ENCODE measurements around the gene WDFY3. TPM values are rescaled to one million over a fixed set of nuclear protein-coding genes. Genes with fewer than 3 reads are reported as not detected.

WDFY3 gene
- polyA plus RNA-seq, 1 donor (not counting 4 experiments of a cell fraction or from before 2014, with no cell fraction given): 28.5 TPM

DNA sequence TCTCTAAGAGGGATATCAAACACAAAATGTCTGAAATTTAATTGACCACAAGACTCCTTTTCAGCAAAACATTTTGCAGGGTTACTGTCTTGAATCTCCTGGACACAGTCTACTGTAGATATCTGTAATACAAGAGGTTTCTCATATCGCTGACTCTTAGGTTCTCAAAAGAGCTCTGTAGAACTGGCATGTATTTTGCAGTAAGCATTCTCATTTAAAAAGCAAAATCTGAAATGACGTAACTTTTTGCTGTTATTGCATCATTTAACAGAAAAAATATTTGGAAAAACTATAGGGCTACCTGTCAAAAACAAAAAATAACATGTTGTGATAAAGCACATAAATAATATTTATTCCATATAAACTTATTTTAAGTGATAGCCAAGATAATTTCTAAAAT, 269.3 kb downstream of the WDFY3 start:
- Histone ChIP-seq H3K79me2 (ENCODE audit: control insufficient read depth, insufficient read depth, low read length) (no peaks in the 10 kb centered on the region), H3K9me1 (ENCODE audit: control insufficient read depth, extremely low read depth, insufficient read depth, low read length) (no peaks in the 10 kb centered on the region), H3K4me1 (ENCODE audit: control insufficient read depth, extremely low read depth, insufficient read depth, low read length) (peaks cover 5% of the 10 kb centered on the region), H3K27ac (ENCODE audit: control insufficient read depth, insufficient read depth, low read length) (no peak overlapping the region), H4K20me1 (ENCODE audit: control insufficient read depth, extremely low read depth, insufficient read depth, low read length) (no peaks in the 10 kb centered on the region), H3K4me2 (ENCODE audit: control insufficient read depth, extremely low read depth, insufficient read depth, low read depth, low read length) (no peak overlapping the region), H3K9ac (ENCODE audit: control insufficient read depth, extremely low read depth, insufficient read depth, low read length) (no peak overlapping the region), H3K36me3 (ENCODE audit: control insufficient read depth in 2 of 2, extremely low read depth in 1 of 2, insufficient read depth in 2 of 2, low read length in 2 of 2) (peaks cover 10 to 13% of the 10 kb centered on the region in 2 experiments), H3K9me3 (ENCODE audit: control insufficient read depth, low read depth, low read length) (no peaks in the 10 kb centered on the region), H3K27me3 (ENCODE audit: control insufficient read depth, extremely low read depth, insufficient read depth, low read length) (no peaks in the 10 kb centered on the region), H3K4me3 (ENCODE audit: control insufficient read depth in 2 of 3, extremely low read depth in 1 of 3, insufficient read depth in 2 of 3, low read depth in 1 of 3, low read length in 3 of 3) (no peak overlapping the region), H2AFZ (ENCODE audit: control insufficient read depth, low read length) (no peak overlapping the region)
- dilution Hi-C loops (cut with MboI; ENCODE audit: extremely low pct_ligation_motif_present, low sequenced_read_pairs): no loop called here
- FAIRE-seq (peak; percentile 60), DNase-seq (ENCODE audit: low read depth, low spot score) (no peak)
- TF ChIP-seq EZH2 (IDR thresholded peaks at IDR 0.05; ENCODE audit: low read length): no peak
- TF ChIP-seq, protein P1, sequence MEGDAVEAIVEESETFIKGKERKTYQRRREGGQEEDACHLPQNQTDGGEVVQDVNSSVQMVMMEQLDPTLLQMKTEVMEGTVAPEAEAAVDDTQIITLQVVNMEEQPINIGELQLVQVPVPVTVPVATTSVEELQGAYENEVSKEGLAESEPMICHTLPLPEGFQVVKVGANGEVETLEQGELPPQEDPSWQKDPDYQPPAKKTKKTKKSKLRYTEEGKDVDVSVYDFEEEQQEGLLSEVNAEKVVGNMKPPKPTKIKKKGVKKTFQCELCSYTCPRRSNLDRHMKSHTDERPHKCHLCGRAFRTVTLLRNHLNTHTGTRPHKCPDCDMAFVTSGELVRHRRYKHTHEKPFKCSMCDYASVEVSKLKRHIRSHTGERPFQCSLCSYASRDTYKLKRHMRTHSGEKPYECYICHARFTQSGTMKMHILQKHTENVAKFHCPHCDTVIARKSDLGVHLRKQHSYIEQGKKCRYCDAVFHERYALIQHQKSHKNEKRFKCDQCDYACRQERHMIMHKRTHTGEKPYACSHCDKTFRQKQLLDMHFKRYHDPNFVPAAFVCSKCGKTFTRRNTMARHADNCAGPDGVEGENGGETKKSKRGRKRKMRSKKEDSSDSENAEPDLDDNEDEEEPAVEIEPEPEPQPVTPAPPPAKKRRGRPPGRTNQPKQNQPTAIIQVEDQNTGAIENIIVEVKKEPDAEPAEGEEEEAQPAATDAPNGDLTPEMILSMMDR (optimal IDR thresholded peaks at IDR 0.05 in 1 of 3, IDR thresholded peaks at IDR 0.05 in 1 of 3, conservative IDR thresholded peaks at IDR 0.05 in 1 of 3; ENCODE audit: extremely low read depth in 1 of 3, insufficient read depth in 2 of 3, low read length in 3 of 3): no peak

DNA sequence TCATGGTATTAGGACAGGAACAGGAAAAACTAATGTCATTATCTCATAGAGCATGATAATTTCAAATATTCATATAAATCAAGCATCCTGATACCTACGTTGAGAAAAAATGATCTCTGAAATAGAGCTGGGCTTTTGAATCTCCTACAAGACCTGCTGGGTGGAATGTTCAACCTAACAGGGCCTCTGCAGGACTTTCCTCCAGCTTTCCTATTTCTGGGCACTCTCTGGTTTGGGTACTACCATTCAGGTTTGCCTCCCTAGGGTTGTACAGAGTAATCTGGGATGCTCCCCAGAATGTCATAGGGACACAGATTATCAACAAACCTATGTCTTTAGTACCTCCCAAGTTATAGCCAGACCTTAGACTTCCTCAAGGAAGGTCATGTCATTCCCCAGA, 274.7 kb downstream of the WDFY3 start:
- Histone ChIP-seq H4K20me1 (ENCODE audit: control insufficient read depth, extremely low read depth, insufficient read depth, low read length) (no peaks in the 10 kb centered on the region), H3K9me3 (ENCODE audit: control insufficient read depth, low read depth, low read length) (no peaks in the 10 kb centered on the region), H3K79me2 (ENCODE audit: control insufficient read depth, insufficient read depth, low read length) (no peaks in the 10 kb centered on the region), H3K4me3 (ENCODE audit: control insufficient read depth in 2 of 3, extremely low read depth in 1 of 3, insufficient read depth in 2 of 3, low read depth in 1 of 3, low read length in 3 of 3) (no peak overlapping the region), H2AFZ (ENCODE audit: control insufficient read depth, low read length) (no peak overlapping the region), H3K27ac (ENCODE audit: control insufficient read depth, insufficient read depth, low read length) (peak overlapping the region; percentile 42), H3K9ac (ENCODE audit: control insufficient read depth, extremely low read depth, insufficient read depth, low read length) (no peak overlapping the region), H3K4me1 (ENCODE audit: control insufficient read depth, extremely low read depth, insufficient read depth, low read length) (peaks cover 25% of the 10 kb centered on the region), H3K4me2 (ENCODE audit: control insufficient read depth, extremely low read depth, insufficient read depth, low read depth, low read length) (peak overlapping the region; percentile 82), H3K9me1 (ENCODE audit: control insufficient read depth, extremely low read depth, insufficient read depth, low read length) (no peaks in the 10 kb centered on the region), H3K36me3 (ENCODE audit: control insufficient read depth in 2 of 2, extremely low read depth in 1 of 2, insufficient read depth in 2 of 2, low read length in 2 of 2) (peaks cover 11 to 25% of the 10 kb centered on the region in 2 experiments), H3K27me3 (ENCODE audit: control insufficient read depth, extremely low read depth, insufficient read depth, low read length) (no peaks in the 10 kb centered on the region)
- DNase-seq (ENCODE audit: low read depth, low spot score): no peak
- dilution Hi-C loops (cut with MboI; ENCODE audit: extremely low pct_ligation_motif_present, low sequenced_read_pairs): no loop called here
- no peak for TF ChIP-seq EZH2 (IDR thresholded peaks at IDR 0.05; ENCODE audit: low read length)
- TF ChIP-seq, protein P1 (optimal IDR thresholded peaks at IDR 0.05 in 1 of 3, IDR thresholded peaks at IDR 0.05 in 1 of 3, conservative IDR thresholded peaks at IDR 0.05 in 1 of 3; ENCODE audit: extremely low read depth in 1 of 3, insufficient read depth in 2 of 3, low read length in 3 of 3): no peak
- FAIRE-seq: no peak
